H1 (cell line): ENCODE measurements around the gene PNMA8C. TPM values are rescaled to one million over a fixed set of nuclear protein-coding genes. Genes with fewer than 3 reads are reported as not detected.

Experiments used
- EP300 ChIP-seq, 2 experiments: IDR thresholded peaks; 1 replicate in 1 of 2; 2 replicates in 1 of 2; pipeline ENCODE4 v1.6.1; 2011 to 2012; ENCODE audit warnings: low read depth in 2 of 2, low read length in 2 of 2, mild to moderate bottlenecking in 2 of 2, borderline replicate concordance in 1 of 2, inconsistent platforms in 1 of 2, moderate library complexity in 1 of 2
- HDAC2 ChIP-seq, 2 experiments: fragments of 300-600 bp in 1 of 2; sonication (generic) in 1 of 2; IDR thresholded peaks; 2 replicates each; pipeline ENCODE4 v1.6.1; 2011 to 2012; ENCODE audit warnings: low read depth in 2 of 2, low read length in 2 of 2, mild to moderate bottlenecking in 2 of 2, moderate library complexity in 2 of 2, borderline replicate concordance in 1 of 2, inconsistent platforms in 1 of 2
- SAP30 ChIP-seq: fragments of 300-600 bp; sonication (generic); IDR thresholded peaks from 2 replicates; pipeline ENCODE4 v1.7.1; 2012; ENCODE audit warnings: low read length, moderate library complexity, mild to moderate bottlenecking, inconsistent platforms; ENCODE audit not compliant: insufficient read depth, insufficient replicate concordance
- ZNF274 ChIP-seq: IDR thresholded peaks from 2 replicates; pipeline ENCODE4 v1.7.0; 2012; ENCODE audit warnings: low read length, borderline replicate concordance; ENCODE audit errors: extremely low read depth
- polyA plus RNA-seq, 7 experiments: library from polyadenylated mRNA; depleted of rRNA in 3 of 7; stranded (reverse) in 5 of 7; unstranded in 2 of 7; fragments of >200 nt in 5 of 7; fragments of 200-250 nt in 2 of 7; gene quantifications; 1 replicate in 5 of 7; 2 replicates in 1 of 7; 4 replicates in 1 of 7; pipeline versions ENCODE4 v1.2.1 to v1.2.3, GENCODE V29; 2011 to 2013; ENCODE audit warnings: missing spikeins in 2 of 7, mixed read lengths in 2 of 7
- total RNA-seq: library from RNA; stranded (reverse); fragmentation: NEBNext Ultra II Directional; extraction: Animal tissue kit (Norgen Biotek cat#: 25700); gene quantifications from 2 replicates; pipeline ENCODE4 v1.2.1, GENCODE V29; 2021

Gene PNMA8C
- total and polyA plus RNA-seq, 2 of the 8 experiments (the other 6 are each of a cell fraction or from before 2014, with no cell fraction given) = 0.53 to 1.8 TPM

- TF ChIP-seq EP300 (IDR thresholded peaks at IDR 0.05; ENCODE audit: borderline replicate concordance in 1 of 2, low read depth in 2 of 2, low read length in 2 of 2) (no peak), HDAC2 (IDR thresholded peaks at IDR 0.05; ENCODE audit: borderline replicate concordance in 1 of 2, low read depth in 2 of 2, low read length in 2 of 2) (no peak), ZNF274 (no peak), SAP30 (no peak)
Measured at GRCh38 chr19:46429999-46430398, 1.3 kb upstream of the PNMA8C start (continued).
